CD4-positive, alpha-beta T cell treated with Interleukin-12 subunit alpha and Interleukin-12 subunit beta, for 1 hour (primary cell): ENCODE data around the gene XXYLT1.

ENCODE experiments used
- DNase-seq: peaks from one replicate; pipeline ENCODE4 v3.0.0-alpha.2; 2020

The XXYLT1 gene

GRCh38 chr3:195072916-195073564, 197.9 kb downstream of the XXYLT1 start:
- DNase-seq, result no peak

GRCh38 chr3:195071916-195072820, 198.8 kb downstream of the XXYLT1 start:
- DNase-seq, result no peak

- DNase-seq, result no peak
These were observed 199.8 kb downstream of the XXYLT1 start for GRCh38 chr3:195071011-195071728.

GRCh38 chr3:195070336-195070735, 200.6 kb downstream of the XXYLT1 start:
- no peak for DNase-seq

GRCh38 chr3:195069501-195070251, 201.3 kb downstream of the XXYLT1 start:
- no peak for DNase-seq

- DNase-seq, result no peak
These were observed 202.6 kb downstream of the XXYLT1 start for GRCh38 chr3:195068084-195069080.

- no peak for DNase-seq
These were observed 204.5 kb downstream of the XXYLT1 start for GRCh38 chr3:195066441-195066841.

GRCh38 chr3:195065864-195066185, 205.1 kb downstream of the XXYLT1 start:
- no peak for DNase-seq

GRCh38 chr3:195065142-195065863, 205.7 kb downstream of the XXYLT1 start:
- no peak for DNase-seq

GRCh38 chr3:195064300-195064931, 206.5 kb downstream of the XXYLT1 start:
- no peak for DNase-seq

- no peak for DNase-seq
These were observed 207.3 kb downstream of the XXYLT1 start for GRCh38 chr3:195063581-195064193.

GRCh38 chr3:195062866-195063540, 208.0 kb downstream of the XXYLT1 start:
- DNase-seq, result no peak

- no peak for DNase-seq
These were observed 209.0 kb downstream of the XXYLT1 start for GRCh38 chr3:195061756-195062655.

- DNase-seq, result no peak
These were observed 210.2 kb downstream of the XXYLT1 start for GRCh38 chr3:195060531-195061291.

GRCh38 chr3:195060217-195060481, 210.8 kb downstream of the XXYLT1 start:
- DNase-seq, result no peak

GRCh38 chr3:195059471-195060216, 211.3 kb downstream of the XXYLT1 start:
- DNase-seq, result no peak

GRCh38 chr3:195059006-195059350, 212.0 kb downstream of the XXYLT1 start:
- DNase-seq, result no peak
